ENCODE measurements around the gene HSPA8.

- no peak for TF ChIP-seq CTCF (IDR thresholded peaks at IDR 0.05)
- TF ChIP-seq POLR2A (IDR thresholded peaks at IDR 0.05), result no peak
Observed at GRCh38 chr11:123041185-123041584, 20.8 kb downstream of the HSPA8 start.

Data from breast epithelium (tissue), 3 donors.